ENCODE results near the gene LGALS9. TPM values are rescaled to one million over a fixed set of nuclear protein-coding genes. Genes with fewer than 3 reads are reported as not detected.
"Not testable (repeated sequence)": the region's sequence is repeated elsewhere in the genome, so short reads cannot be mapped to it uniquely, and the experiment has no call there.

Gene LGALS9
- total RNA-seq, 1 donor from 2014 or later, result 2.9 TPM

DNA sequence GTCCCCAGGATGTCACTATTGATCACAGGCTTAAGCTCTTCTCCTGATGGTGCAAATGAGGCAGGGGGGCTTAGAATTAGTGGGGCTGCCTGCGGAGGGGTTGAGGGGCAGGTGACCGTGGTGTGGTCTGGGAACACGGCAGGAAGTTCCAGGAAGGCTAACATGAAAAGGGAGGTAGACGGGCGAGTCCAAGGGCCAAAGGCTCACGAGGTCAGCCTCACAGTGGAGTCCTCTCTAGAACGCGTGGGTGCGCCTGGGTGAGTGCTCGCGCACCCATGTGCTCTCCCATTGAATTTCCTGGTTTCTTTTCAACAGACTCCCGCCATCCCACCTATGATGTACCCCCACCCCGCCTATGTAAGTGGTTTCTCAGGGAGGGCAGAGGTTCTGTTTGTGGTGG lies 15.2 kb downstream of the LGALS9 start:
- no peak overlapping the region for H3K4me3 ChIP-seq (ENCODE audit: low read depth, low read length)
- TF ChIP-seq, protein P1, sequence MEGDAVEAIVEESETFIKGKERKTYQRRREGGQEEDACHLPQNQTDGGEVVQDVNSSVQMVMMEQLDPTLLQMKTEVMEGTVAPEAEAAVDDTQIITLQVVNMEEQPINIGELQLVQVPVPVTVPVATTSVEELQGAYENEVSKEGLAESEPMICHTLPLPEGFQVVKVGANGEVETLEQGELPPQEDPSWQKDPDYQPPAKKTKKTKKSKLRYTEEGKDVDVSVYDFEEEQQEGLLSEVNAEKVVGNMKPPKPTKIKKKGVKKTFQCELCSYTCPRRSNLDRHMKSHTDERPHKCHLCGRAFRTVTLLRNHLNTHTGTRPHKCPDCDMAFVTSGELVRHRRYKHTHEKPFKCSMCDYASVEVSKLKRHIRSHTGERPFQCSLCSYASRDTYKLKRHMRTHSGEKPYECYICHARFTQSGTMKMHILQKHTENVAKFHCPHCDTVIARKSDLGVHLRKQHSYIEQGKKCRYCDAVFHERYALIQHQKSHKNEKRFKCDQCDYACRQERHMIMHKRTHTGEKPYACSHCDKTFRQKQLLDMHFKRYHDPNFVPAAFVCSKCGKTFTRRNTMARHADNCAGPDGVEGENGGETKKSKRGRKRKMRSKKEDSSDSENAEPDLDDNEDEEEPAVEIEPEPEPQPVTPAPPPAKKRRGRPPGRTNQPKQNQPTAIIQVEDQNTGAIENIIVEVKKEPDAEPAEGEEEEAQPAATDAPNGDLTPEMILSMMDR (conservative IDR thresholded peaks at IDR 0.05; ENCODE audit: low read depth, low read length), result no peak

DNA sequence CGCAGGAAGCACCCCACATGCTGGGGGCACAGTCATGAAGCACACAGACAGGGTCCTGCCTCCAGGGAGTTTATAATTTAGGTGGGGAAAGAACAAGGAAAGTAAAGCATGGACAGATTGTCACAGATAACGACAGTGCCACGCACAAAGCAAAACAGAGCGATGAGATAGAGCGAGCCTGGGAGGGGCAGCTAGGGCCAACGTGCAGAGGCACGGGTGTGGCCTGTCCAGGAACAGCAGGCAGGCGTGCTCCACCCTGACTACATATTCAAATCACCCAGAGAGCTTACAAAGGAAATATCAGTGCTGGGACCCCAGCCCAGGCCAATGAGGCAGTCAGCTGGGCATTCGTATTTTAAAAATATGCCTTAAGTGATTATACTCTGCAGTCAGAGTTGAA lies 16.8 kb downstream of the LGALS9 start:
- TF ChIP-seq, protein P1 (conservative IDR thresholded peaks at IDR 0.05; ENCODE audit: low read depth, low read length), result no peak
- DNase-seq (ENCODE audit: low read depth), result no peak
- no peak overlapping the region for H3K4me3 ChIP-seq (ENCODE audit: low read depth, low read length)

More for the DNA sequence above, 15.2 kb downstream of the LGALS9 start:
- no peak for DNase-seq (ENCODE audit: low read depth)

DNA sequence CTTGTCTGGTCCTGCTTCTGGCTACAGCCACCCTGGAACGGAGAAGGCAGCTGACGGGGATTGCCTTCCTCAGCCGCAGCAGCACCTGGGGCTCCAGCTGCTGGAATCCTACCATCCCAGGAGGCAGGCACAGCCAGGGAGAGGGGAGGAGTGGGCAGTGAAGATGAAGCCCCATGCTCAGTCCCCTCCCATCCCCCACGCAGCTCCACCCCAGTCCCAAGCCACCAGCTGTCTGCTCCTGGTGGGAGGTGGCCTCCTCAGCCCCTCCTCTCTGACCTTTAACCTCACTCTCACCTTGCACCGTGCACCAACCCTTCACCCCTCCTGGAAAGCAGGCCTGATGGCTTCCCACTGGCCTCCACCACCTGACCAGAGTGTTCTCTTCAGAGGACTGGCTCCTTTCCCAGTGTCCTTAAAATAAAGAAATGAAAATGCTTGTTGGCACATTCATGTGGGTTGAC lies 18.2 kb downstream of the LGALS9 start:
- not testable (repeated sequence) for H3K4me3 ChIP-seq (ENCODE audit: low read depth, low read length); DNase-seq (ENCODE audit: low read depth)

DNA sequence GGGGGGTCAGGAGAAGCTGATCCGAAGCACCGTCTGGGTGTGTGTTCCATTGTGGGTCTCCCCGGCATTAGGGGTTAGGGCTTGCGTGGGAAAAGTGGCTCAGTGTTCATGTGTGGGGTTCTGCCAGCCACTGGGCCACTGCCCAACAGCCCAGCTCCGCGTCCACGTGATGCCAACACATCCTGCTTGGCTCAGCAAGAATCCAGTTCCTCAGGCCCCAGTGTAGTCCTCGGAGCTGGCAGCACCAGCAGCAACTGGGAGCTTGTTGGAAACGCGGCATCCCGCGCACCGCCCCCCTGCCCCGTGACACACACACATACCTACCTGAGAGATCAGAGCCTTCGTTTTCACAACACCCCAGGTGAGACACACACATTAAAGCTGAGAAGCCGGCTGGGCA lies 18.9 kb downstream of the LGALS9 start:
- TF ChIP-seq, protein P1 (conservative IDR thresholded peaks at IDR 0.05; ENCODE audit: low read depth, low read length), result no peak
- H3K4me3 ChIP-seq (ENCODE audit: low read depth, low read length), result no peak overlapping the region
- DNase-seq (ENCODE audit: low read depth), result no peak

DNA sequence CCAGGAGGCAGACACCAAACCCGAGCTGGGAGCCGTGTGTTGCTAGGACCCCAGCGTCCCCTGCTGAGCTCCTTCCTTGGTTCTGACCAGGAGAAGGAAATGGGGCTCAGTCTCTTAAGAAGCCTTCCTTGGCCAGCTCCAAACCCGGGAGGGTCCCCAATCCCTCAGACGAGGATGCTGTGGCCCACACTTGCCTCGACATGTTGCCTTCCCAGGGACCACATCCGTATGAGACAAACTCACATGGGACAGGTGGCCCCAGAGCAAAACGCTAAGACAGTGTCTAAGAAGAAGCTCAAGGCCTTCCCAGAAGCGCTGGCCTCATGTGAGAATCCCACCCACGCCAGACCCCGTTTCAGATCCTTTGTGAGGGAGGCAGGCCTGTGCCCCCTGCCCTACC lies 19.8 kb downstream of the LGALS9 start:
- no peak for DNase-seq (ENCODE audit: low read depth)
- TF ChIP-seq, protein P1 (conservative IDR thresholded peaks at IDR 0.05; ENCODE audit: low read depth, low read length), result no peak
- no peak overlapping the region for H3K4me3 ChIP-seq (ENCODE audit: low read depth, low read length)

DNA sequence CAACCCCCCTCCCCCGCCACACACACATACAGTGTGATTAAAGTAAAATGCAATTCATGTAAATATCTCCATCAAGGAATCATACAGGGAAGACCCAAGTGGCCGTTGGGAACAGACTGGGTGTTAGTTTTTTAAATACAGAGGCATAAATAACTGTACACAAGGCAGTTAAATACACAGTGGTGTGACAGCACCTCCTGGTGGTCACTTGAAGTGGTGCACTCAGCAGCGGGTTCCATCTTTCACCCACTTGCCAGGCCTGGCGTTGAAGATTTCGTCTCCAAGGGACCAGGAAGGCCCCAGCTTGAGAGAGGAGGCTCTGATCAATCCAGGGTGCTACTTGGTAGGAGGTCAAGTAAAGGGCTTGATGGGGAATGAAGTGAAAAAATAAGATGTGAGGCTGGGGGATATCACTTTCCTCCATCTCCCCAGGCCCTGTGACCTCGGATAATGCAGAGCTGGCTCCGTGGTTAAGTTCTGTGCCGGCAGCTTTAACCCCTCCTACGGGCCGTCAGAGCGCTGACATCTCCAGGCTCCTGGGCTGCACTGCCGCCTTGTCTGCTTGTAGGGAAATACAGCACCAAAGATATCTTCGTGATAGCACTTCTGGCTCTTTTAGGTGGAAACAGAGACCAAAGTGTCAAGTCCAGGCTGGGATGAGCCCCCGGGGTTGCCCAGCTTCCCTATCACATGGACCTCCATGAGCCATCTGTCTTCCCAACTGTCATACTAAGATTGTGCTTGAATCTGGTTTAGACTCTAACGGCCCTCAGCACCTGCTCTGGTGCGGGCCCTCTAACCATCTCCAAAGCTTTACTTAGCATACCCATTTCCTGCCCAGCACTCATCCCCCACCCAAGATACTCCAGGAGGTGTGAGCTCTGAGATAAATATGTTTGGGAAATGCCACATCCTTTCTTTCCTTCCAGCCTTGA lies 20.7 kb downstream of the LGALS9 start:
- no peak overlapping the region for H3K4me3 ChIP-seq (ENCODE audit: low read depth, low read length)
- TF ChIP-seq, protein P1 (conservative IDR thresholded peaks at IDR 0.05; ENCODE audit: low read depth, low read length), result peak; percentile 74
- no peak for DNase-seq (ENCODE audit: low read depth)

DNA sequence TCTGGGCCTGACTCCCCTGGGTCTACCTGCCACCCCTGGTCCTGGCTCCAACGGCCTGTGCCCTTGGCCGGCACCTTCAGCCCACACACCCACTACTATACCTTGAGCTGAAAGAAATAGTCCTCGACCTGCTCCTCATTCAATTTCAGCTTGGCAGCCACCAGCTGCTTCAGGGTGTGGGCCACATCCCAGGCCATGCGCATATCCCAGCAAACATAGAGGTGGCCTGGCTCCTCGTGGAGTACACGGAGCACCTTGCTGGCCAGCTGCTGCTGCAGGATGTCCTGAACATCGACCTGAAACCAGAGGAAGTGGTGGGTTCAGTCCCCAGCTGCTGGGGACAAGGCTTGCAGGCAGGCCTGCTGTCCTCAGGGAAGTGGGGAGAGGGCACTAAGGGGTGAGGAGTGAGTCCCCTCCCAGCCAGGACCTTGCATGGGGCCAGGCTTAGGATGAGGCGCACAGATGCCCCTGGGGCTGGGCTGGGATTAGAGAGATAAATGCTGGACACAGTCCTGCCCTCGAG lies 22.5 kb downstream of the LGALS9 start:
- H3K4me3 ChIP-seq (ENCODE audit: low read depth, low read length), result not testable (repeated sequence)

DNA sequence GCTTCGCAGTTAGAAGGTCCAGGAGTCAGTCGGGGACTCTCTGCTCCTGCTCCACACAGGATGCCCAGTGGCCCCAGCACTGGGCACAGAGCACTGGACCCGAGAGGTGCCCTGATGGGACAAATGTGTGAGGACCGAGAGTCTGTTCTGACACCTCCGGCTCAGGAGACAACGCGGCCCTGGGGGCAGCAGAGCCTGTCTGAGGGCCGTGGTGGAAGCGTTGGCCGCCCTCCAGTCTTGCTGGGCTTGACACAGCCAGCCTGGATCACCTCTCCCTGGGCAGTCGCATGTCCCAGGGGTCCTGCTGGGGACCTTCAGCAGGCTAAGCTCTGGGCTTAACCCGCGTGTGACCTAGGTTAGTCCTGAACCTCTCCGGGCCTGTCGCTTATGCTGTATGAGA lies 23.1 kb downstream of the LGALS9 start:
- TF ChIP-seq, protein P1 (conservative IDR thresholded peaks at IDR 0.05; ENCODE audit: low read depth, low read length), result no peak
- H3K4me3 ChIP-seq (ENCODE audit: low read depth, low read length), result no peak overlapping the region
- DNase-seq (ENCODE audit: low read depth), result no peak

More for the DNA sequence above, 22.5 kb downstream of the LGALS9 start:
- not testable (repeated sequence) for DNase-seq (ENCODE audit: low read depth)
